SK-N-SH treated with all-trans-retinoic acid at 6 μM for 48 hours (cell line): ENCODE results near the gene PCBD2.

ENCODE experiments used
- ATAC-seq: fragments of 200-7000 bp; cut with Tn5 transposase; 3 replicates; pipeline ENCODE4 v1.9.1; 2020; ENCODE audit warnings: mild to moderate bottlenecking, moderate library complexity
- ARNTL ChIP-seq: fragments of 450-650 bp; formaldehyde crosslinking; IDR thresholded peaks from 2 replicates; pipeline ENCODE4 v1.5.0; 2020; ENCODE audit warnings: low read depth, mild to moderate bottlenecking, moderate library complexity, borderline replicate concordance
- BACH2 ChIP-seq: fragments of 250-450 bp; sonication (Bioruptor Pico); IDR thresholded peaks from 2 replicates; pipeline ENCODE4 v1.9.0; 2021; ENCODE audit warnings: mild to moderate bottlenecking, borderline replicate concordance
- CSDC2 ChIP-seq: fragments of 250-450 bp; sonication (Bioruptor Pico); IDR thresholded peaks from 2 replicates; pipeline ENCODE4 v1.5.0; 2020; ENCODE audit warnings: mild to moderate bottlenecking, moderate library complexity
- ESRRG ChIP-seq: fragments of 250-450 bp; sonication (Bioruptor Pico); IDR thresholded peaks from 2 replicates; pipeline ENCODE4 v1.6.1; 2021; ENCODE audit warnings: mild to moderate bottlenecking
- GLIS3 ChIP-seq: fragments of 250-450 bp; sonication (Bioruptor Pico); IDR thresholded peaks from 2 replicates; pipeline ENCODE4 v1.5.0; 2020; ENCODE audit warnings: mild to moderate bottlenecking, moderate library complexity
- OSR1 ChIP-seq: fragments of 250-450 bp; sonication (Bioruptor Pico); IDR thresholded peaks from 2 replicates; pipeline ENCODE4 v1.8.0; 2022; ENCODE audit warnings: moderate library complexity, mild to moderate bottlenecking, inconsistent platforms
- POU6F1 ChIP-seq: fragments of 250-450 bp; sonication (Bioruptor Pico); IDR thresholded peaks from 2 replicates; pipeline ENCODE4 v1.8.0; 2021; ENCODE audit warnings: low read depth, mild to moderate bottlenecking, moderate library complexity, borderline replicate concordance
- PPARA ChIP-seq: fragments of 250-450 bp; sonication (Bioruptor Pico); IDR thresholded peaks from 2 replicates; pipeline ENCODE4 v1.5.0; 2020; ENCODE audit warnings: mild to moderate bottlenecking, borderline replicate concordance
- RARB ChIP-seq: fragments of 250-450 bp; sonication (Bioruptor Pico); IDR thresholded peaks from 2 replicates; pipeline ENCODE4 v1.8.0; 2021; ENCODE audit warnings: mild to moderate bottlenecking, moderate library complexity
- SNAI2 ChIP-seq: fragments of 250-450 bp; sonication (Bioruptor Pico); IDR thresholded peaks from 2 replicates; pipeline ENCODE4 v1.5.0; 2020; ENCODE audit warnings: mild to moderate bottlenecking, moderate library complexity
- TCF4 ChIP-seq: fragments of 250-450 bp; sonication (Bioruptor Pico); IDR thresholded peaks from 2 replicates; pipeline ENCODE4 v1.8.0; 2021; ENCODE audit warnings: mild to moderate bottlenecking, moderate library complexity, borderline replicate concordance
- TOX ChIP-seq: fragments of 250-450 bp; sonication (Bioruptor Pico); IDR thresholded peaks from 2 replicates; pipeline ENCODE4 v1.8.0; 2021; ENCODE audit warnings: mild to moderate bottlenecking, moderate library complexity, borderline replicate concordance
- ZC3H10 ChIP-seq: fragments of 250-450 bp; sonication (Bioruptor Pico); IDR thresholded peaks from 2 replicates; pipeline ENCODE4 v1.5.1; 2021; ENCODE audit warnings: mild to moderate bottlenecking, moderate library complexity
- ZFP3 ChIP-seq: fragments of 250-450 bp; sonication (Bioruptor Pico); IDR thresholded peaks from 2 replicates; pipeline ENCODE4 v1.5.0; 2020; ENCODE audit warnings: mild to moderate bottlenecking, moderate library complexity
- ZFP30 ChIP-seq: fragments of 450-650 bp; formaldehyde crosslinking; IDR thresholded peaks from 2 replicates; pipeline ENCODE4 v1.5.0; 2022; ENCODE audit warnings: mild to moderate bottlenecking, moderate library complexity
- ZNF565 ChIP-seq: fragments of 450-650 bp; formaldehyde crosslinking; conservative IDR thresholded peaks from 2 replicates; pipeline ENCODE4 v1.5.0; 2020; ENCODE audit warnings: low read depth, mild to moderate bottlenecking, moderate library complexity
- ZNF70 ChIP-seq: fragments of 450-650 bp; formaldehyde crosslinking; IDR thresholded peaks from 2 replicates; pipeline ENCODE4 v1.5.0; 2020; ENCODE audit warnings: mild to moderate bottlenecking, moderate library complexity
- ZNF8 ChIP-seq: fragments of 450-650 bp; formaldehyde crosslinking; IDR thresholded peaks from 2 replicates; pipeline ENCODE4 v1.5.0; 2020; ENCODE audit warnings: mild to moderate bottlenecking, moderate library complexity
- TF ChIP-seq, protein P1 (sequence below): fragments of 250-450 bp; sonication (Bioruptor Pico); IDR thresholded peaks from 2 replicates; pipeline ENCODE4 v1.5.1; 2021; ENCODE audit warnings: mild to moderate bottlenecking, moderate library complexity
- TF ChIP-seq, protein P2 (sequence below): fragments of 250-450 bp; sonication (Bioruptor Pico); IDR thresholded peaks from 2 replicates; pipeline ENCODE4 v1.5.0; 2020; ENCODE audit warnings: mild to moderate bottlenecking, moderate library complexity
- TF ChIP-seq, protein P3 (sequence below): fragments of 250-450 bp; sonication (Bioruptor Pico); IDR thresholded peaks from 2 replicates; pipeline ENCODE4 v1.5.1; 2020; ENCODE audit warnings: low read depth, mild to moderate bottlenecking, moderate library complexity

The PCBD2 gene

GRCh38 chr5:134913254-134913653 lies 8.3 kb downstream of the PCBD2 start (continued):
- TF ChIP-seq, protein P1, sequence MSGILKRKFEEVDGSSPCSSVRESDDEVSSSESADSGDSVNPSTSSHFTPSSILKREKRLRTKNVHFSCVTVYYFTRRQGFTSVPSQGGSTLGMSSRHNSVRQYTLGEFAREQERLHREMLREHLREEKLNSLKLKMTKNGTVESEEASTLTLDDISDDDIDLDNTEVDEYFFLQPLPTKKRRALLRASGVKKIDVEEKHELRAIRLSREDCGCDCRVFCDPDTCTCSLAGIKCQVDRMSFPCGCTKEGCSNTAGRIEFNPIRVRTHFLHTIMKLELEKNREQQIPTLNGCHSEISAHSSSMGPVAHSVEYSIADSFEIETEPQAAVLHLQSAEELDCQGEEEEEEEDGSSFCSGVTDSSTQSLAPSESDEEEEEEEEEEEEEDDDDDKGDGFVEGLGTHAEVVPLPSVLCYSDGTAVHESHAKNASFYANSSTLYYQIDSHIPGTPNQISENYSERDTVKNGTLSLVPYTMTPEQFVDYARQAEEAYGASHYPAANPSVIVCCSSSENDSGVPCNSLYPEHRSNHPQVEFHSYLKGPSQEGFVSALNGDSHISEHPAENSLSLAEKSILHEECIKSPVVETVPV (CRISPR knock-in tag): no peak
- TF ChIP-seq ZNF70 (CRISPR knock-in tag) (no peak), ARNTL (CRISPR knock-in tag) (no peak), TOX (CRISPR knock-in tag) (no peak)

GRCh38 chr5:134913795-134914194 lies 8.9 kb downstream of the PCBD2 start:
- ATAC-seq: no peak
- no peak for TF ChIP-seq ZNF70 (CRISPR knock-in tag)
- TF ChIP-seq, protein P2, sequence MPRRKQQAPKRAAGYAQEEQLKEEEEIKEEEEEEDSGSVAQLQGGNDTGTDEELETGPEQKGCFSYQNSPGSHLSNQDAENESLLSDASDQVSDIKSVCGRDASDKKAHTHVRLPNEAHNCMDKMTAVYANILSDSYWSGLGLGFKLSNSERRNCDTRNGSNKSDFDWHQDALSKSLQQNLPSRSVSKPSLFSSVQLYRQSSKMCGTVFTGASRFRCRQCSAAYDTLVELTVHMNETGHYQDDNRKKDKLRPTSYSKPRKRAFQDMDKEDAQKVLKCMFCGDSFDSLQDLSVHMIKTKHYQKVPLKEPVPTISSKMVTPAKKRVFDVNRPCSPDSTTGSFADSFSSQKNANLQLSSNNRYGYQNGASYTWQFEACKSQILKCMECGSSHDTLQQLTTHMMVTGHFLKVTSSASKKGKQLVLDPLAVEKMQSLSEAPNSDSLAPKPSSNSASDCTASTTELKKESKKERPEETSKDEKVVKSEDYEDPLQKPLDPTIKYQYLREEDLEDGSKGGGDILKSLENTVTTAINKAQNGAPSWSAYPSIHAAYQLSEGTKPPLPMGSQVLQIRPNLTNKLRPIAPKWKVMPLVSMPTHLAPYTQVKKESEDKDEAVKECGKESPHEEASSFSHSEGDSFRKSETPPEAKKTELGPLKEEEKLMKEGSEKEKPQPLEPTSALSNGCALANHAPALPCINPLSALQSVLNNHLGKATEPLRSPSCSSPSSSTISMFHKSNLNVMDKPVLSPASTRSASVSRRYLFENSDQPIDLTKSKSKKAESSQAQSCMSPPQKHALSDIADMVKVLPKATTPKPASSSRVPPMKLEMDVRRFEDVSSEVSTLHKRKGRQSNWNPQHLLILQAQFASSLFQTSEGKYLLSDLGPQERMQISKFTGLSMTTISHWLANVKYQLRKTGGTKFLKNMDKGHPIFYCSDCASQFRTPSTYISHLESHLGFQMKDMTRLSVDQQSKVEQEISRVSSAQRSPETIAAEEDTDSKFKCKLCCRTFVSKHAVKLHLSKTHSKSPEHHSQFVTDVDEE (CRISPR knock-in tag): no peak
- no peak for TF ChIP-seq ZFP30 (CRISPR knock-in tag)
- TF ChIP-seq, protein P1 (CRISPR knock-in tag): no peak
- no peak for TF ChIP-seq ESRRG (CRISPR knock-in tag)
- TF ChIP-seq RARB: no peak
- TF ChIP-seq CSDC2 (CRISPR knock-in tag): no peak
- TF ChIP-seq OSR1 (CRISPR knock-in tag): no peak
- TF ChIP-seq GLIS3: no peak
- no peak for TF ChIP-seq ARNTL (CRISPR knock-in tag)
- TF ChIP-seq TCF4 (CRISPR knock-in tag): no peak
- TF ChIP-seq POU6F1 (CRISPR knock-in tag): no peak
- no peak for TF ChIP-seq ZNF565 (CRISPR knock-in tag)
- TF ChIP-seq ZC3H10 (CRISPR knock-in tag): no peak
- no peak for TF ChIP-seq SNAI2 (CRISPR knock-in tag)
- TF ChIP-seq ZNF8 (CRISPR knock-in tag): no peak
- TF ChIP-seq TOX (CRISPR knock-in tag): no peak
- TF ChIP-seq, protein P3, sequence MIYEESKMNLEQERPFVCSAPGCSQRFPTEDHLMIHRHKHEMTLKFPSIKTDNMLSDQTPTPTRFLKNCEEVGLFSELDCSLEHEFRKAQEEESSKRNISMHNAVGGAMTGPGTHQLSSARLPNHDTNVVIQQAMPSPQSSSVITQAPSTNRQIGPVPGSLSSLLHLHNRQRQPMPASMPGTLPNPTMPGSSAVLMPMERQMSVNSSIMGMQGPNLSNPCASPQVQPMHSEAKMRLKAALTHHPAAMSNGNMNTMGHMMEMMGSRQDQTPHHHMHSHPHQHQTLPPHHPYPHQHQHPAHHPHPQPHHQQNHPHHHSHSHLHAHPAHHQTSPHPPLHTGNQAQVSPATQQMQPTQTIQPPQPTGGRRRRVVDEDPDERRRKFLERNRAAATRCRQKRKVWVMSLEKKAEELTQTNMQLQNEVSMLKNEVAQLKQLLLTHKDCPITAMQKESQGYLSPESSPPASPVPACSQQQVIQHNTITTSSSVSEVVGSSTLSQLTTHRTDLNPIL: no peak
- TF ChIP-seq, all 23 proteins: peak for 0

DNA sequence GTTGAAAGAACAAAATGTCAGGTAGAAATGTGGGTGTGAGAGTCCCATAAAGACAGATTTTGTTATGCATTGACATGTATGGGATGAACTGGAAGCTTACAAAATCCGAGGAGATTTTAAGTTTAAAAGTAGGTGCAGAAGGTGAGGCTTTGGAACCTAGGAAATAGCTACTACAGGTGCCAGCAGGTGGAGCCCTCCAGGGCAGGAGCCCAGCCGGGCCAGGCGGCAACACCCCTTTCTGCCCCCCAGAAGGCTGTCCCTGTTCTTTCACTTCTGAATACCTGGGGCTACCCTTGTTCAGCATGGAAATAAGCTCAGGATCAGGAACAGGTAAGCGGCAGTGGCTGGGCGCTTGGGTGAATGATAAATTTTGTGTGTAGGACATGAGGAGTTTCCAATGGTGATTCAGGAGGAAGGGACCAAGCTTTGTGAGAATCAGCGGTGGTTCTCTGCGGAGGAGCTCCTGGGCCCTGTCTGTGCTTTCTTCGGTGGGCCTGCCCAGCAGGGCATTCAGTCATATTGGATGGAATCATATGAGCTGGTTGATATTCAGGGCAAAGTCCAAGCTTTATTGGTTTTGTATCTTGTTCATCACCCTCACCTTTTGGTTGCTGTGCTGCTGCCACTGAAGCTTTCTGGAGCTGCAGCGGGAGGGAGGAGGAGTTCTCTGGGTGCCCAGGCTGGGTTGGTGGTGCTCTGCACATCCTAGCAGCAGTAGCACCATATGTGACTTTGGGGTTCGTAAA lies 12.3 kb downstream of the PCBD2 start:
- ATAC-seq: no peak
- no peak for TF ChIP-seq ZFP3 (CRISPR knock-in tag)
- no peak for TF ChIP-seq ZNF70 (CRISPR knock-in tag)
- TF ChIP-seq BACH2: no peak
- no peak for TF ChIP-seq TCF4 (CRISPR knock-in tag)
- no peak for TF ChIP-seq PPARA (CRISPR knock-in tag)
- TF ChIP-seq, protein P2 (CRISPR knock-in tag): no peak
- no peak for TF ChIP-seq CSDC2 (CRISPR knock-in tag)
- no peak for TF ChIP-seq ZFP30 (CRISPR knock-in tag)
- no peak for TF ChIP-seq OSR1 (CRISPR knock-in tag)
